Stimulated activated CD8-positive, alpha-beta memory T cell treated with anti-CD3 and anti-CD28 coated beads, Interleukin-15, amount 100 ng/mL, for 48 hours (primary cell): ENCODE results near the gene TSSK3.
A peak's percentile ranks its signal among the peaks of the same experiment; 100 is the strongest.
"Not testable (repeated sequence)": the region's sequence is repeated elsewhere in the genome, so short reads cannot be mapped to it uniquely, and the experiment has no call there.

Experiments used
- DNase-seq, 2 donors: peaks; one replicate each; pipeline ENCODE4 v3.0.0-alpha.2; 2020; ENCODE audit warnings: low read depth in 2 of 2

Gene TSSK3

GRCh38 chr1:32363713-32364112 lies 1.4 kb downstream of the TSSK3 start:
- no peak for DNase-seq

- DNase-seq, result no peak
These were observed 2.5 kb downstream of the TSSK3 start for GRCh38 chr1:32364836-32365235.

GRCh38 chr1:32365445-32365844 lies 3.1 kb downstream of the TSSK3 start:
- no peak for DNase-seq

DNA sequence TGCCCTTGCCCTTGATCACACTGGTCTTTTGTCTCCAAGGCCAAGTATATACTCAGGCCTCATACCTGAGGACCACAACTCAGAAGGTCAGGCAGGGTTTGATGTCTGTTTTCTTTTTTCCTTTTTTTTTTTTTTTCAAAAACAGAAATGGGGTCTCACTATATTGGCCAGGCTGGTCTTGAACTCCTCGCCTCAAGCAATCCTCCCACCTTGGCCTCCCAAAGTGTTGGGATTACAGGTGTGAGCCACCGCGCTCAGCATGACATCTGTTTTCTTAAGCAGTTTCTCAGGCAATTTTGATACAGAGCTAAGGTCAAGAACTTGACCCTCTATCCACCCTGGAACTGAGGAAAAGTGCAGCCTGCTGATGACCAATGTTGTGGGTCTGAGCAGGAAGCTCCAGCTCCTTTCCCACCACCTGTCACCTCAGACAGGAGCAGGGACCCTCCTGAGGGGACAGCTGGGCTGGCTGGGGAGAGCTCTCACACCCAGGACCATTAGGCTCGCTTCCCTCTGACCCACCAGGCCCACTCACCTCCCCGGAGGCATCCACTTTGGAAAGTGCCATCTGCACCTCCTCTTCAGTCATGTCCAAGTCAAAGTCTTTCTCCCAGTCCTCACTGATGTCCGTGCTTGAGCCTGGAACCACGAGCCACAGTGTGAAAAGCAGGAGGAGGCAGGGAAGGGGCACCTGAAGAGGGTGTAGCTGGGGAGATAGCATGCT lies 5.7 kb downstream of the TSSK3 start:
- no peak for DNase-seq

DNA sequence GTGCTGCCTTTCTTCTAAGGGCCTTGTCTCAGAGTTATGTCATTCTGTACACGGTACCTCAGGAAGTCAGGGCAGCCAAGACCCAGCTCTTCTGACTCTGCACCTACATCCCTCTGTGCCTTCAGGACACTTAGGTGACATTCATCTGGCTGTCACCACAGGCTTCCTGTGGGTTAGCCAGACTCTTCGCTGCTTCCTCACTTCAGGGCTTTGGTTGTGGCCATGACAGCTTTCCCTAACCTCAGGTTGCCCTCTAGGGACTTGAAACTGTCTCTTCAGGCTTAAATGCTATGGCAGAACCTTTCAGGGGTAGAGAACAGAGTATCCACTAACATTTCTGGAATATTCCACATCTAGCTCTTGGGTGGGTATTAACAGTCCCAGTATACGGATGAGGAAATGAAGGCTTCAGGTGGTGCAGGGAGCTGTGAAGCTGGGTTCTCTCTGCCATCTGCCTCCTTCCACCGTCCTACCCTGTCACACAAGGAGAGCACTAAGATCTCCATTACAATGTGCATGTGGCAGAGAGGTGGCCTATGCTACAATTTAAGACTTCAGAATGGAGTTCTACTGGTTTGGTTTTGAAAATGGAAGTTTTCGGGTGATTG lies 9.9 kb downstream of the TSSK3 start:
- DNase-seq, result no peak

DNA sequence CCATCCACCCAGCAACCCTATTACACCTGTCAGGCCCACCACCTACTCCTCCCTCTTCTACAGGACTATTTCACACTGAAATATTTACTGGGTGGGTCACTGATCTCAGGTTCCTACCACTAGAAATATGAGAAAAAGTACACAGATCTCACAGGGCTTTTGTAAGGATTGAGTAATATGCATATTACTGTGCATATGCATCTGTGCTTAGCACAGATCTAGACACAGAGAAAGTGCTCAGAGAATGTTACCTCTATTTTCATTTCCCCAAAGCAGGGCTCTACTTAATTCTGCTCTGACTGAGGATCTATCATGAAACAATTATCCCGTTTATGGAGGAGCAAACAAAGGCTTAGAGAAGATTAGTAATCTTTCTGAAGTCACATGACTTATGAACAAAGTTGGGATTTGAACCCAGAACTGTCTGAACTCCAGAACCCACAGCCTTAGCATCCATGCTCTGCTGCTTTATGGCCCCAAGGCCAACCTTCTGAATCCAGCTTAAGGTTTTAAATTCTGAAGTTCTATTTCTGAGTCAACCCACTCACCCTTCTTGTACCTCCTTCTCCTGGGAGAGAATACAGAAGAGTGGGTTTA lies 11.8 kb downstream of the TSSK3 start:
- no peak for DNase-seq

DNA sequence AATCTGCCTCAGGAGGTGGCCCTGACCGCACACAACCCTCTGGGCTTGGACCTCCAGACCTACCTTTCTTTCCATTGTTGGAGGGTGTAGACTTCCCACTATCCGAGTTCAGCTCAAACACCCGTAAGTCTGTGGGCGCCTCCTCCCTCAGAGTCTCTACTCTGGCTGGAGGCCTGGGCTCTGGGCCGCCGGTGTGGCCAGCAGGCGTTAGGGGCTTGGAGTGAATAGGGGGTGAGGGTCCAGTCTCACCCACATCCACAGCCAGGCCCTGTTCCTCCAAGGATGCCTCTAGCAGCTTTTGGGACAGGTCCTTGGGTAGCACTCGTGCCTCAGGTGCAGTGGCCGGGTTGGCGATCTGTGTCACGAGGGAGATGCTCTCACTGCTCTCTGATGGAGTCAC lies 13.9 kb downstream of the TSSK3 start:
- DNase-seq, result no peak

DNA sequence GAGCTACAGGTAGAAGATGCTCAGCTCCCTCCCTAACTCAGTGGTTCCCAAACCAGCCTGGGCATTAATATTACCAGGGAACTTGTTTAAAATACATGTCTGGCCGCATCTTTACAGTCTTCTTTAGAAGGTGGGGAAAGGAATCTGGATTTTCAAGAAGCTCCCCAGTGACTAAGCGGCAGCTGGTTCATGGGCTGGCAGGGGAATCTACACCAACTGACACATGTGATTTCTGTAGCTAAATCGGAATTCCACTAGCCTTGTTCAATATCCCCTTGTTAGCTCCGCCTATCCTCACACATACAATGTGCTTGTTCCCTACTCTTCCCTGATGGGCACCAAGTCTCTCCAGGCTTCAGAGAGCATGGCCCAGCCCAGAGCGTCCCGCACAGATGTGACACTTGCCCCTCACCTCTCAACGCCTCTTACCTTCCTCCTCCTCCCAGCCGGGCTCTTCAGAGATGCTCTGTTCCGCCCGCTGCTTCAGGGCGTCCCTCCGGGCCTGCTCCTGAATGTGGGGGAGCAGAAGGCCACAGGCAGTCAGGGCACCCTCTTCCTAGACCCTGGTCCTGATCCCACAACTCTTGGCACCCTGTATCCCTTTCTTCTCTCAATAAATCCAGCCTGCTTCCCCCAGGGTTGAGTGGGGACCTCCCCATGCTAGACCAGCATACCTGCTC lies 15.3 kb downstream of the TSSK3 start:
- no peak for DNase-seq

- DNase-seq, result no peak
These were observed 17.7 kb downstream of the TSSK3 start for GRCh38 chr1:32380057-32380456.

DNA sequence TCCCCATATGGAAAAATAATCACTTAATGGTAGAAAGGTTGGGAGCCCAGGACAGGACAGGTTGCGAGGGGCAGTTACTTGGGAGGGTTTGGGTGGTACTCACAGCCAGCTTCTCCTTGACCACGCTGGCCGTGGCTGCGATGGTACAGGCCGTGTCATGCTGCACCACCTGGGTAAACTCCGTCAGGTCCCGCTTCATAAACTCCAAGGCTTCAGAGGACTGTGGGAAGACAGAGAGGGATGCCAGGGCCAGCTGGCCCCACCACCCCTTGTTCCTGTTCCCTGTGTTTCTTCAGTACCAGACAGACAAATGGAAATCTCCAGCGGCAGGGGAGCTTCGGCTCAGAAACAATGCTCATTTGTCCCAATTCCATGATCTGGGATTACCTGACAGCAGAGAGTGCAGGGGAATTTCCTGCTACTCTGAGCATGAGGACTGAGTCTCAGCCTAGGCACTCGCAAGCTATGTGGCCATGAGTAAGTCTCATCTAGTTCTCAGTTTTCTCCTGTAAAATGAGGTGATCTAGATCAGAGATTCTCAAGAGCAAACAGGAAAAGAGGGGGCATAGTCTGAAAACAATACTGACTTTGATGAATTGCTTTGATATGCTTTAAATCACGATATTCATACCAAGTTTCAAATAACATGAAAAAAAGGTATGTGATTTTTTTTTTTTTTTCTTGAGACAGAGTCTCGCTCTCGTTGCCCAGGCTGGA lies 24.5 kb downstream of the TSSK3 start:
- DNase-seq, result no peak

DNA sequence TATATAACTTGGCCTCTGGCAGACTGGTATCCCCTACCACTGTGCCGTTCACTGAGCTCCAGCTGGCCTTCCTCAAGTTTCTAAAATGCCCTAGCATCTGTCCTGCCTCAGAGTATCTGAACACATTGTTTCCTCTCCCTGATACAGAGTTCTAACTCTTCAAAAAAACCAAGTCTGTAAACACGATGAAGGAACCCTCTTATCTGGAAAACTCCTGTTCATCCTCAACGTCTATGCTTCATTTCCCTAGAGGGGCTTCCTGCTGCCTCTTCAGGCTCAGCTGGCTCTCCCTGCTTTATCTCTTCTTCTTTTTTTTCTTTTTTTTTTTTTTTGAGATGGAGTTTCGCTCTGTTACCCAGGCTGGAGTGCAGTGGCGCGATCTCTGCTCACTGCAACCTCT lies 26.3 kb downstream of the TSSK3 start:
- DNase-seq, result no peak

DNA sequence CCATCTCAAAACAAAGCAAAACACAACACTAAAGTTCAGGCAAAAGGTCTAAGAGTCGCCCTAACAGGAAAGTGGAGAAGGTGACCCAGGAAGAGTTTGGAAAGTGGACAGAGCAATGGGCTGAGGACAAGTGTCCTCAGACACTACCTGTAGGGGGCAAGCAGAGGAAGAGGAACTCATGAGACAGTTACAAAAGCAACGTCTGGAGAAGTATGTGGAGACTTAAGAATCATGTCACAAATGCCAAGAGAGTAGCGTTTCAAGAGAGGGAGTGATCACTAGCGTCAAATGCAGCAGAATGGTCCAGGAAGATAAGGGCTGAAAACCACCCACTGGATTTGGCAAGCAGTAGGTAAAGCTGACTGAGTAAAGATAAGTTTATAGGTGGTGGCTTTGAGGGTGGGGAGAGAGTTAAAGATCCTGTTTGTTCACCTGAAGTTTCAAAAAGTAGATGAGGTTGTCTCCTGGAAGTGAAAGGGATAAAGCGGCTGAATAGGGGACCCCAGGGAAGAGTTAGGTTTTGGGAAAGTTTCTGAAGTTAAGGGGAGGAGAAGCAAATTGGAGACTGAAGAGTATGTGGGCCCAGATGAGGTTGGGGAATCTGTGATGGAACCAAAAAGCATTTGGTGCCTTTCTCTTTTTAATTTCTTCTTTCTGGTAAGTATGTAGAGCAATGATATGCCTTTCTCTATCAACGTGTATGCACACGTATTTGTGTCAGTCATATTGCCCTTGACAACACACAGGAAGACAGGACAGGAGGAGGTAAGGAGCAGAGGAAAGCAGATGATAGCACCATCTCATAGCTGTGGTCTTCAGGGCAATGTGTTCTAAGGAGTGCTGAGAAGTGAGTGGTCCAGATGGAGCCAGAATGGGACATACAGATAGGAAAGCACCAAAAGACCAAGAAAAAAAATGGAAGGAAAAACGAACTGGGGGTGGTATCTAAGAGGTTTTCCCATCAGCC lies 28.8 kb downstream of the TSSK3 start:
- no peak for DNase-seq

DNA sequence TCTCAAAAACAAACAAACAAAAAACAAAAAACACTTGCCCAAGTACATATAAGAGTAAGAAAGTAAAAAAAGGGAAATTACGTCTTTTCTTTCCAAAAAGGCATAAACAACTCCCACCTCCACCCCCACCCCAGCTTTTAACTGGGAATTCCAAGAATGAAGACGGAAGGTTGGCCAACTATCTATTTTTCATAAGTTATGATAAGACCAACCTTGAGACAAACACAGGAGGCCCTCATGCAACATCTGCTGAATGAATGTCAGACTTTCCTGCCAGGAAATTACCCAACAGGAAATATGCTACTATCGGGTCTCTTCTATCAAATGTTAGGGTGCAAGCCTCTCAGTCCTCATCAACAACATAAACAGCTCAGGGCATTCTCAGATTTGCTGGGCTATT lies 30.0 kb downstream of the TSSK3 start:
- no peak for DNase-seq

DNA sequence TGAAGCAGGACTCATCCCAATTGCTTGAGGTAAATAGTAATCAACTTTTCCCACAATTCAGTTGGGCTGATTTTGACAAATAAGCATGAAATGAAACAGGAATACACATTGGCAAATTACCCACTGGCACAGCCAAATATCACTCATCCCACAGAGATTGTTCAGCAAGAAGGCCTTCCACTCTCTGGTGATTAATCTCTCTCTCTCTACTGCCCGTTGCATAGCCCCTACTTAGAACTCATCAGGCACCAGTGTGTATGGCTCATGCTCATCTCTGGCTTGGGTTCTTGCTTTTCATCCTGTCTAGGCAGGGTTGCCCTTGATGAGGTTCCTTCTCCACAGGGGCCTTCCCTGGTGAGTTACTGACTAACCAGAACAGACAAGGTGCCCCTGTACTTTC lies 30.8 kb downstream of the TSSK3 start:
- no peak for DNase-seq

GRCh38 chr1:32393832-32394140 lies 31.4 kb downstream of the TSSK3 start:
- DNase-seq, result peak in 1 of 2 donors; percentile 11

DNA sequence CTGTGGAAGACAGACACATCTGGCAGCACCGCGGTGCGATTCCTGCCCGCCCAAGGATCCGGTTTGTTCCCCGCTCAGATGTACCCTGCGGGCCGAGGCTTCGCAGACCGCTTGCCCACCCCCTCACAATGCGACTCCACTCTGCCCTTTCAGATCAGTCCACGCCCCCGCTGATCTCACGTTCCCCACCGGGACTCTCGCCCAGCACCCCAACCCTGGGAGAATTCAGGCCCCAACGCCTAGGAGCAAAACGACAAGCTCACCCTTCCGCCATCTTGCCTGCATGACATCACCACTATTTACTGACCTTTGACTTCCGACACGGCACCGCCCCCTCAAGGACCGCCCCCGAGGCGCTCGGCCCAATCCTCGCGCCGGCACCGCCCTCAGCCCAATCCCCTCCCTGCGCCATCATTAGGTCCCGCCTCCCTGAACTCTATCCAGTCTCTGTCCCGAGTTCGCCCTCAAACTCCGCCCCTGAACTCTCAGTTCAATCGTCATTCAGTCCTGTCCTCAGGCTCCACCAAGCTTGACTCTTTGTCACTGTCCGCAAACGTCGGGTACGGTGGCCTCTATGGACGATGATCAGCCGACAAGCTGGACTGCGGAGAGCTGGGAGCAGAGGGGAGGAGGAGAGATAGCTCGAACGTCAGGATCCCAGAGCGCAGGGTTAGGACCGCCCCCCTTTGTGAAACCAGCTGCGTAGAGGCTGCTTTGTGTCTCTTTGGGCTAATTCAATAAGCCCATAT lies 32.0 kb downstream of the TSSK3 start, which contains the start of gene BSDC1:
BSDC1 (minus strand) TSS at position 301 of the 749 bp plus-strand sequence; CDS start at position 274, 27 bp downstream.
- peak; percentile 96 to 97 for DNase-seq

DNA sequence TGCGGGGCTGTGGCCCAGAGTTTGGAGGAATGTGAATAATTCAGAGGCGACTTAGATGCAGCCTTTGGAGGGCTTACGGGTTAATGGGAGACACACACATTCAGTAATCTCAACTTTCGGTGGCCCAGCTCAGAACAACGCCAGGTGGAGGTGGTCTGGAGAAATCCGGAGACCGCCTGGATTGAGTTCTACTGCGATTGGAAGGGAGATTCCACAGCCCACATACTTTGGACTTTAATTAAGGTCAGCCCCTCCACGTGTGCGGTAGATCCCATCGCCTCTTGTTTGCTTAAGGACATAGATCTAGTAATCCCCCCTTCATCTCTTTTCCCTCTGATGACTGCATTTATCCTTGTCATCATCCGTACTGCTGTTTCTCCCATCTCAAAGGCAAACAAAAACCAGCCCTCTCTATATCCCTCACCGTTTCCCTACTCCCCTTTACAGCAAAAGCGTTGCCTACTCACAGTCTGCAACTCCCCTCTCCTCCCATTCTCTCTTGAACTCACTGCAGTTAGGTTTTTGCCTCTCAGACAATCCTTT lies 32.6 kb downstream of the TSSK3 start:
- no peak for DNase-seq

DNA sequence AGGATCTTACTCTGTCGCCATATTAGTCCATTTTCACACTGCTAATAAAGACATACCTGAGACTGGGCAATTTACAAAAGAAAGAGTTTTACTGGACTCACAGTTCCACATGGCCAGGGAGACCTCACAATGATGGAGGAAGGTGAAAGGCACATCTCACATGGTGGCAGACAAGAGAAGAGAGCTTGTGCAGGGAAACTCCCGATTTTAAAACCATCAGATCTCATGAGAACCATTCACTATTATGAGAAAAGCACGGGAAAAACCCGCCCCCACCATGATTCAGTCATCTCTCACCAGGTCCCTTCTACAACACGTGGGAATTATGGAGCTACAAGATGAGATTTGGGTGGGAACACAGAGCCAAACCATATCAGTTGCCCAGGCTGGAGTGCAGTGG lies 34.2 kb downstream of the TSSK3 start:
- not testable (repeated sequence) for DNase-seq

- no peak for DNase-seq
These were observed 36.1 kb downstream of the TSSK3 start for GRCh38 chr1:32398401-32398800.

- no peak for DNase-seq
These were observed 37.5 kb downstream of the TSSK3 start for GRCh38 chr1:32399843-32400242.
